Panc1 (cell line): Measurements from ENCODE around the gene PANX3.

Experiments used
- CTCF ChIP-seq: fragments of 450-650 bp; IDR thresholded peaks from 2 replicates; pipeline ENCODE4 v1.5.1; 2017; ENCODE audit warnings: mild to moderate bottlenecking
- POLR2AphosphoS5 ChIP-seq: IDR thresholded peaks from 2 replicates; pipeline ENCODE4 v1.6.1; 2012; ENCODE audit warnings: mild to moderate bottlenecking, low read depth, low read length, moderate library complexity
- REST ChIP-seq, 2 experiments: IDR thresholded peaks; 2 replicates each; pipeline ENCODE4 v1.6.1; 2011 to 2012; ENCODE audit warnings: low read depth in 2 of 2, control low read depth in 1 of 2, low read length in 1 of 2, mild to moderate bottlenecking in 1 of 2, moderate library complexity in 1 of 2; ENCODE audit not compliant: insufficient read depth in 1 of 2
- TCF7L2 ChIP-seq: IDR thresholded peaks from 2 replicates; pipeline ENCODE4 v1.6.1; 2011; ENCODE audit warnings: mild to moderate bottlenecking, low read depth, low read length, inconsistent platforms

- TF ChIP-seq POLR2AphosphoS5 (no peak), CTCF (no peak), REST (IDR thresholded peaks at IDR 0.05; ENCODE audit: insufficient read depth in 1 of 2, low read depth in 2 of 2, low read length in 1 of 2) (no peak), TCF7L2 (no peak)
Observed at GRCh38 chr11:124642628-124643027, 31.4 kb downstream of the PANX3 start.
